Glutamatergic neuron (in vitro differentiated cells): Measurements from ENCODE around the gene MRPL14. TPM values are rescaled to one million over a fixed set of nuclear protein-coding genes. Genes with fewer than 3 reads are reported as not detected.

Experiments
- DNase-seq: peaks from one replicate; pipeline ENCODE4 v3.0.0; 2022
- H3K27ac Mint-ChIP-seq: one replicate; pipeline ENCODE4 v1.8.0; 2020; ENCODE audit warnings: mild to moderate bottlenecking, mixed read lengths, inconsistent platforms; ENCODE audit not compliant: unreplicated experiment
- H3K27me3 Mint-ChIP-seq: one replicate; pipeline ENCODE4 v1.8.0; 2020; ENCODE audit warnings: mild to moderate bottlenecking, moderate library complexity, mixed read lengths, inconsistent platforms; ENCODE audit not compliant: unreplicated experiment
- H3K36me3 Mint-ChIP-seq: one replicate; pipeline ENCODE4 v1.8.0; 2020; ENCODE audit warnings: mild to moderate bottlenecking, mixed read lengths, inconsistent platforms; ENCODE audit not compliant: unreplicated experiment
- H3K4me1 Mint-ChIP-seq: one replicate; pipeline ENCODE4 v1.8.0; 2020; ENCODE audit warnings: mild to moderate bottlenecking, low read depth, mixed read lengths, inconsistent platforms; ENCODE audit not compliant: unreplicated experiment
- H3K4me3 Mint-ChIP-seq: one replicate; pipeline ENCODE4 v1.8.0; 2020; ENCODE audit warnings: mild to moderate bottlenecking, mixed read lengths, inconsistent platforms; ENCODE audit not compliant: unreplicated experiment
- H3K9me3 Mint-ChIP-seq: one replicate; pipeline ENCODE4 v1.8.0; 2020; ENCODE audit warnings: mild to moderate bottlenecking, moderate library complexity, mixed read lengths, inconsistent platforms; ENCODE audit not compliant: unreplicated experiment
- CTCF ChIP-seq: fragments of 200-600 bp; sonication (generic); IDR thresholded peaks from one replicate; pipeline ENCODE4 v1.5.0; 2021; ENCODE audit not compliant: partially characterized antibody, unreplicated experiment
- total RNA-seq: library from RNA; stranded (reverse); fragmentation: NEBNext Ultra II Directional; extraction: Animal tissue kit (Norgen Biotek cat#: 25700); gene quantifications from one replicate; pipeline ENCODE4 v1.2.1, GENCODE V29; 2021; ENCODE audit not compliant: unreplicated experiment

MRPL14 gene
- total RNA-seq, 1 donor from 2014 or later = 31.7 TPM

GRCh38 chr6:44131892-44132291 lies 4.6 kb upstream of the MRPL14 start:
- no peak for TF ChIP-seq CTCF
- Mint-ChIP-seq H3K9me3 (no peaks in the 10 kb centered on the region), H3K4me1 (peaks cover 36% of the 10 kb centered on the region), H3K36me3 (no peaks in the 10 kb centered on the region), H3K27me3 (peaks cover 7% of the 10 kb centered on the region), H3K4me3 (peak overlapping the region; percentile 53), H3K27ac (peak overlapping the region; percentile 83)
- DNase-seq = no peak

DNA sequence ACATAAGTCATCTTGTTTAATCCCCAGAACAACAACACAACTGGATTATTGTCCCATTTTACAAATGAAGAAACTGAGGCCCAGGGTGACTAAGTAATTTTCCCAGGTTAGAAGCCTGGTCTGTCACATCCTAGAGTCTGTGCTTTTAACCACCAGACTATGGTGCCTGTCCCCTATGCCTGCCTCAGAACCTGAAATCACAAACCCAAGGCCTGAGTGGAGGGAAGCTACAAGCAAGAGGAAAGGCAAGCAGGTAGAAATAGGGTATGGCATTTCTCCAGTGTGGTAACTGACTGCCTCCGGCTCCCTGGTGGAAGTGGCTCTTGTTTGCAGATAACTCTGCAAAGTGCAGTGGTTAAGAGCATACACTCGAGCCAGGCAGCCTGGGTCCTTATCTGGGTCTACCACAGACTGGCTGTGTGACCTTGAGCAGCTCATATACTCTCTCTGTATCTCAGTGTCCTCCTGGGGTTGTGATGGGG lies 2.6 kb upstream of the MRPL14 start:
- Mint-ChIP-seq H3K36me3 (no peaks in the 10 kb centered on the region), H3K27ac (no peak overlapping the region), H3K4me3 (peak overlapping the region; percentile 42), H3K4me1 (peaks cover 39% of the 10 kb centered on the region), H3K27me3 (peaks cover 9% of the 10 kb centered on the region), H3K9me3 (peaks cover 8% of the 10 kb centered on the region)
- TF ChIP-seq CTCF = no peak
- no peak for DNase-seq

DNA sequence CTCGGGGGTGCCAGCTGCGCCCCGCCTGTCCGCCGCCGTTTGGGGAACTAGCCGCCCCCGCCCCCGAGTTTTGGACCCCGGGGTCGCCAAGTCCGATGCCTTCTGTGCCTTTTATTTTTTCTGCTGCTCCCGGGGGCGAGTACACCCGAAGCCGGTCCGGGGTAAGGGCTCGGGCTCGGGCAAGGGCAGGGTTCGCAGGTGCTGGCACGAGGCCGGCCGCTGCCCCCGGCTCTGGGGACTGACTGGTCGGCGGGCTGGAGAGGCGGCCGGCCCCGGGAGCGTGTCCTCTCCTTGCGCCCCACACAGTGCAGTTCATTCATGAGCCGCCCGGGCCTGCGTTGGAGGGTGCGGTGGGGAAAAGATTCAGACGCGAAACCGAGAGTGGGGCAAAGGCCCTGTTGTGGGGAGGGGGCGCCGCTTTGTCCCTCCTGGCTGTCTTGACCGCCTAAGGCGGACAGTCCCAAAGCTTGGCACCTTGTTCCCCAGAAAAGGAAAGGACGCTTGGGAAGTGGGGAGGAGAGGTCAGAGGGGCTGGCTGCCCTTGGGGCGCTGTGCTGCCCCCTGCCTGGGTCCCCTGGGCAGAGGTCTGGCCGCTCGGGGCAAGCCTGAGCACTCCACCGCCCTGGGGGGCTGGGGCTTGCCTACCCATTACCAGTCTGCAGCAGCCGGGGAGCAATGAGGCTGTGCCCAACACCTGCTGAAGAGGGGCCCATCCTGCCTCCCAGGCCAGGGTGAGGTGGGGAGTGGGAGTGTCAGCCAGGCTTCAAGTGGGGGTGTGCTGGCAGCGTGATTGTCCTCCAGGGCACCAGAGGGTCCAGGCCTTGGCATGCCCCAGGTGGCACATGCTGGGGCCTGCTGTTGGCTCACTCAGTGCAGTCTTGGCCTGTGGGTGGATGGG lies 1.0 kb upstream of the MRPL14 start:
- Mint-ChIP-seq H3K4me1 (peaks cover 33% of the 10 kb centered on the region), H3K9me3 (peaks cover 8% of the 10 kb centered on the region), H3K27ac (peak overlapping the region; percentile 12), H3K4me3 (peak overlapping the region; percentile 87), H3K27me3 (peaks cover 4% of the 10 kb centered on the region), H3K36me3 (no peaks in the 10 kb centered on the region)
- DNase-seq = peak; percentile 67
- TF ChIP-seq CTCF = no peak

DNA sequence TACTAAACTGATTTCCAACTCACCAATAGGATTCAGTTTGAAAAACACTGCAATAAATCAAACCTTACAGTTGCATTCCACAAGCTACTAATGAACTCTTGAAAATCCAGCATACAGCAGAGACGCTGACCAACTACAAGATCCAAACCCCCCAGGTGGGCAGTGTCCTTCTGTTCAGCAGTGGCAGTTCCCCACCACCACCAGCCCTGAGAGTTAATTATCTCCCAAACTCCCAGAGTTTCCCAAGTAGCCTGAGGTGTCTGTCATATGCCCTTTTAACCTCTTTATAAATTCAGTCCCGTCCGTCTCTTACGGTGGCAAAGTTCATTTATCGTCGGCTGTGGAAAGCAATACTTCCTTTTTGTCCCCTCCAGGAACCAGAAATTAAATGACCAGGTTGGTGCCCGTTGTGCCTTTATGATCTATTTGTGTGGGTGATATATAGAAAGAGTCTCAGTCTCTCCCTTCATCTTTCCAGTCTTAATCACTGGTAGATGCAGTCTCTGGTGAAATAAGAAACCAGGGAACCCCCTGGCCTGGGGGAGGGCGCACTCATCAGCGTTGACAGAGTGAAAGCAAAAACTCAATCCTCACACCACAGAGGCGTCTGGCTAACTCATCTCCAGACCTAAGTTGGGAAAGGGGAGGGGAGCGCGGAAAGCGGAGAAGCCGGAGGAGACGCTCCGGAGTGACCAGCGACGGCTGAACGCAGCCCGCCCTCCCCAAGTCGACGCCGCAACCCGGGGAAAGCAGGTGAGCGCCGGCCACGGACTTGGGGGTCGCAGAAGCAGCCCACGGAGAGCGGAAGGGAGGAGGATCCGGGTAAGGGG lies 717 bp downstream of the MRPL14 start:
- peaks cover 8% of the 10 kb centered on the region for H3K9me3 Mint-ChIP-seq

More for the DNA sequence above, 717 bp downstream of the MRPL14 start:
- peak; percentile 64 for DNase-seq
- H3K27ac Mint-ChIP-seq = peak overlapping the region; percentile 80
- H3K27me3 Mint-ChIP-seq = peaks cover 4% of the 10 kb centered on the region
- no peak for TF ChIP-seq CTCF
- peaks cover 24% of the 10 kb centered on the region for H3K4me1 Mint-ChIP-seq
- peak overlapping the region; percentile 96 for H3K4me3 Mint-ChIP-seq
- H3K36me3 Mint-ChIP-seq = no peaks in the 10 kb centered on the region
